KMS-11 (cell line): ENCODE measurements around the gene IFI44L.

Experiments used
- H2AFZ ChIP-seq: fragments of 200-600 bp; sonication (generic); 2 replicates; pipeline ENCODE4 v1.6.1; 2016; ENCODE audit warnings: antibody characterized with exemption, mixed run types, low read depth
- H3K27ac ChIP-seq: fragments of 200-600 bp; sonication (generic); 2 replicates; pipeline ENCODE4 v1.6.1; 2016; ENCODE audit warnings: mild to moderate bottlenecking, mixed run types
- H3K27me3 ChIP-seq: fragments of 200-600 bp; sonication (generic); 2 replicates; pipeline ENCODE4 v1.6.1; 2017; ENCODE audit warnings: mild to moderate bottlenecking, low read depth, mixed run types, moderate library complexity; ENCODE audit not compliant: insufficient read depth
- H3K36me3 ChIP-seq: fragments of 200-600 bp; sonication (generic); 2 replicates; pipeline ENCODE4 v1.6.1; 2017; ENCODE audit warnings: mild to moderate bottlenecking, mixed run types; ENCODE audit not compliant: insufficient read depth
- H3K4me1 ChIP-seq: fragments of 200-600 bp; sonication (generic); 2 replicates; pipeline ENCODE4 v1.6.1; 2016; ENCODE audit warnings: mild to moderate bottlenecking, low read depth, mixed run types; ENCODE audit not compliant: poor library complexity, severe bottlenecking
- H3K4me2 ChIP-seq: fragments of 200-600 bp; sonication (generic); 2 replicates; pipeline ENCODE4 v1.7.0; 2016; ENCODE audit warnings: mild to moderate bottlenecking, mixed run types
- H3K4me3 ChIP-seq: fragments of 200-600 bp; sonication (generic); IDR thresholded peaks from 2 replicates; pipeline ENCODE4 v1.6.1; 2017; ENCODE audit warnings: low read depth, low read length, mixed read lengths; ENCODE audit not compliant: insufficient read depth
- H3K79me2 ChIP-seq: fragments of 200-600 bp; sonication (generic); 2 replicates; pipeline ENCODE4 v1.6.1; 2016; ENCODE audit warnings: low read depth, mixed run types; ENCODE audit not compliant: insufficient read depth
- H3K9ac ChIP-seq: fragments of 200-600 bp; sonication (generic); 2 replicates; pipeline ENCODE4 v1.6.1; 2016; ENCODE audit warnings: mild to moderate bottlenecking, mixed run types
- H4K20me1 ChIP-seq: fragments of 200-600 bp; sonication (generic); 2 replicates; pipeline ENCODE4 v1.6.1; 2016; ENCODE audit warnings: mild to moderate bottlenecking, mixed run types; ENCODE audit not compliant: insufficient read depth
- CTCF ChIP-seq: fragments of 200-600 bp; sonication (generic); conservative IDR thresholded peaks from 2 replicates; pipeline ENCODE4 v1.6.1; 2017; ENCODE audit warnings: low read depth, mild to moderate bottlenecking, antibody characterized with exemption, low read length, moderate library complexity, mixed read lengths

IFI44L gene

GRCh38 chr1:78619803-78620579, at the start of gene IFI44L:
Gene IFI44L (plus strand): TSS chr1:78620448. CDS start chr1:78627916, 7,468 bp downstream.
- Histone ChIP-seq H3K9ac (no peak within 1 kb of the TSS), H3K4me1 (peaks cover 24% of the 10 kb centered on the region), H4K20me1 (no peaks in the 10 kb centered on the region), H3K36me3 (no peaks in the 10 kb centered on the region), H3K4me2 (peak within 1 kb of the TSS; percentile 54), H3K4me3 (no peak within 1 kb of the TSS), H3K79me2 (no peaks in the 10 kb centered on the region), H2AFZ (no peak within 1 kb of the TSS), H3K27me3 (peaks cover 10% of the 10 kb centered on the region; the same call in 1 of the 2 replicates), H3K27ac (no peak within 1 kb of the TSS)
- no peak for TF ChIP-seq CTCF

GRCh38 chr1:78570539-78570938, 49.7 kb upstream of the IFI44L start:
- no peaks in the 10 kb centered on the region for H4K20me1 ChIP-seq
- no peak overlapping the region for H3K9ac ChIP-seq
- TF ChIP-seq CTCF: no peak

GRCh38 chr1:78577257-78578100, 42.8 kb upstream of the IFI44L start:
- H3K79me2 ChIP-seq: no peaks in the 10 kb centered on the region
- H3K27ac ChIP-seq: no peak overlapping the region
- no peaks in the 10 kb centered on the region for H3K27me3 ChIP-seq
- H3K4me2 ChIP-seq: no peak overlapping the region
- no peak for TF ChIP-seq CTCF
- no peak overlapping the region for H2AFZ ChIP-seq
- H3K36me3 ChIP-seq: no peaks in the 10 kb centered on the region
- no peak overlapping the region for H3K4me3 ChIP-seq
- no peaks in the 10 kb centered on the region for H4K20me1 ChIP-seq
- H3K4me1 ChIP-seq: no peaks in the 10 kb centered on the region
- H3K9ac ChIP-seq: no peak overlapping the region

More at GRCh38 chr1:78570539-78570938, 49.7 kb upstream of the IFI44L start:
- no peak overlapping the region for H2AFZ ChIP-seq
- H3K27me3 ChIP-seq: no peaks in the 10 kb centered on the region
- H3K4me1 ChIP-seq: no peaks in the 10 kb centered on the region
- no peak overlapping the region for H3K4me2 ChIP-seq
- H3K4me3 ChIP-seq: no peak overlapping the region
- H3K36me3 ChIP-seq: no peaks in the 10 kb centered on the region
- H3K79me2 ChIP-seq: no peaks in the 10 kb centered on the region
- no peak overlapping the region for H3K27ac ChIP-seq

GRCh38 chr1:78586572-78586971, 33.7 kb upstream of the IFI44L start:
- H3K27ac ChIP-seq: no peak overlapping the region
- TF ChIP-seq CTCF: no peak
- H4K20me1 ChIP-seq: no peaks in the 10 kb centered on the region
- H3K36me3 ChIP-seq: no peaks in the 10 kb centered on the region
- no peak overlapping the region for H2AFZ ChIP-seq
- H3K79me2 ChIP-seq: no peaks in the 10 kb centered on the region
- H3K4me3 ChIP-seq: no peak overlapping the region
- no peak overlapping the region for H3K9ac ChIP-seq
- H3K4me1 ChIP-seq: no peaks in the 10 kb centered on the region
- H3K4me2 ChIP-seq: no peak overlapping the region
- H3K27me3 ChIP-seq: no peaks in the 10 kb centered on the region
